HG03060 (cell line): ENCODE data around the gene KLK6.
"Not testable (repeated sequence)": the region's sequence is repeated elsewhere in the genome, so short reads cannot be mapped to it uniquely, and the experiment has no call there.

Experiments used
- ATAC-seq: cut with Tn5 transposase; IDR thresholded peaks from one replicate; pipeline ENCODE4 v1.9.1; 2021; ENCODE audit warnings: low read depth, moderate number of reproducible peaks; ENCODE audit not compliant: unreplicated experiment

The KLK6 gene

DNA sequence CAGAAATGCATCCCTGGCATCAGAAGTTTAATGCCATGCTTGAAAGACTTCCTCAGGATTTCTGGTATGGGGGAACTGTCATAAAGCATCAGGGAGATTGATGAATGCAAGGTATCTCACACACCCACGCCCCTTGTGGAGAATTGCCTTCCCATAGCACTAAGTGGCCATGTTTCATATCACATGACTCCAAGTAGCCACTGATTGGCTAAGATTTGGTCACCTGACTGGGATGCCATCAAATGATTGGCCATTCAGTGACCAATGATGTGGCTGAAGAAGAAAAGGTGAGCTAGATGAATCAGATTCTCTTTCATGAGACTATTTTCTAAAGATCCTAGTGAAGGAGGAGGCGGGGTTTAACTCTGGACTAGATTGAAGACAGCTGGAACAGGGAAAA, 24.7 kb upstream of the KLK6 start:
- no peak for ATAC-seq

DNA sequence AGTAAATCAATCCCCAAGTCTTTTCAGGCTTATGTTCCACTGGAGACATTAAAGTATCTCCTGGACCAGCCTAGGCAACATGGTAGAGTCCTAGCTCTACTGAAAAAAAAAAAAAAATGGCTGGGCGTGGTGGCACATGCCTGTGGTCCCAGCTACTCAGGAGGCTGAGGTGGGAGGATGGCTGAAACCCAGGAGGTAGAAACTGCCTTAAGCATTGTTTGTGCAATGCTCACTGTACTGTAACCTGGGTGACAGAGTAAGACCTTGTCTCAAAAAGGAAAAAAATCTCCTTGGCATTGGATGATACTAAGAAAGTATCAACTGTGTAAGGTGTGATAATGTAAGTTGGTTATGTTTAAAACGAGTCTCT, 23.3 kb upstream of the KLK6 start:
- ATAC-seq = no peak

DNA sequence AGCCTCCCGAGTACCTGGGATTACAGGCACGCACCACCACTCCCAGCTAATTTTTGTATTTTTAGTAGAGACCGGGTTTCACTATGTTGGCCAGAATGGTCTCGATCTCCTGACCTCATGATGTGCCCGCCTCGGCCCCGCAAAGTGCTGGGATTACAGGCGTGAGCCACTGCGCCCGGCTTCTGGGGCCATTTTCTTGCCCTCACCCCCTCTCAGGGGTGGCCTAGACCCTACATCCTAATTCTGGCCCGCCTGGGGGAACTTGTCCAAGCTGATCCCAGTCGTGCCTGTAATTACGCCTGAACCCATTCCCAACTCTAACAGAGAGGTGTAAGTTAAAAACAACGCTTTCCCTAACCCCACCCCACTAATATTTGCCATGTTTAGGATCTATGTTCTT, 15.0 kb upstream of the KLK6 start:
- ATAC-seq = not testable (repeated sequence)

DNA sequence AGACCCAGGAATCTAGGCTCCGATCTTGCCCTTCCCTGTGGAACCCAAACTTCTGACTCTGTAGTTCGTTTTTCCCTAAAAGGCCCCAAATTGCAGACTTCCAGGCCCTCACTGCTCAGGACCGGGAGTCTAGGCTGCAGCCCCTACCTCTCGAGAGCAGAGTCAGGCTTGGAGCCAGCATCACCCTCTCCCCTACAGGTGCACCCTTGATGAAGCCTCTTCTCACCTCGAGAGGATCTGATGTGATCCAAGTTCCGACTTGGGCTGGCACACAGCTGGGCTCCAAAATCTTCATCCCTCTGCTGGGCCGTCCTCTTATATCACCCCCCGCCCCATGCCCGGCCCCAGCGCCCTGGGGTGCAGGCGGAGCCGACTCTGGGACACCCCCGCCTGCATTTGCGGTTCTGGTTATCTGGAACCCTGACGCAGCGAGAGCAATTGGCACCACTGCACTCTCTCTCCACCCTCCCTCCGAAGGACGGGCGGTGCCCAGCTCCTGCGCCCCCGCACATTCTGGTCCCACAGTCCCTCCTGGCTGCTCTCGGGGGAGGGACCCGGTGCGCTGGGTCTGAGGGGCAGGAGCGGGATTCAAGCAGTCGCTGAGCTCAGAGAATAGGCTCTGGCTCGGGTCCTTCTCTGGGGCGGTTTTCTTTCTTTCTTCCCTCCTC, 14.4 kb upstream of the KLK6 start, which contains the start of gene KLK7:
Gene KLK7, minus strand, starts transcription at position 293 of the 668 bp plus-strand sequence. CDS start 1,518 bp downstream, outside the sequence.
- no peak for ATAC-seq

DNA sequence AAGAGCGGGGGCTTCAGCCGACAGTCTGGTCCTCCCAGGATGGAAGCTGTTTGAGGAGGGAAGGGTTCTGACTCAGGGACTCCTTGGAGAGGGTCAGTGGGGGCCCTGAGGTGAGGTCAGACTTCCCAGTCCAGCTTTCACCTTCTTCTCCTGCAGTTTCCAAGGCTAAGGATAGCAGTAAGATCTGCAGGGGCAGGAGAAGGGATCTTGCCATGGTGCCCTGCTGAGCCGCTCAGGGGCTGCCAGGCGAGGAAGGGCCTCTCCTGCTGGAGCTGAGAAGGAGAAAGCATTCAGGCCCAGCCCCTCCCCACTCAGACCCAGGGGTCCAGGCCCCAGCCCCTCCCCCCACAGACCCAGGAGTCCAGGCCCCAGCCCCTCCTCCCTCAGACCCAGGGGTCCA, 12.8 kb upstream of the KLK6 start:
- no peak for ATAC-seq

DNA sequence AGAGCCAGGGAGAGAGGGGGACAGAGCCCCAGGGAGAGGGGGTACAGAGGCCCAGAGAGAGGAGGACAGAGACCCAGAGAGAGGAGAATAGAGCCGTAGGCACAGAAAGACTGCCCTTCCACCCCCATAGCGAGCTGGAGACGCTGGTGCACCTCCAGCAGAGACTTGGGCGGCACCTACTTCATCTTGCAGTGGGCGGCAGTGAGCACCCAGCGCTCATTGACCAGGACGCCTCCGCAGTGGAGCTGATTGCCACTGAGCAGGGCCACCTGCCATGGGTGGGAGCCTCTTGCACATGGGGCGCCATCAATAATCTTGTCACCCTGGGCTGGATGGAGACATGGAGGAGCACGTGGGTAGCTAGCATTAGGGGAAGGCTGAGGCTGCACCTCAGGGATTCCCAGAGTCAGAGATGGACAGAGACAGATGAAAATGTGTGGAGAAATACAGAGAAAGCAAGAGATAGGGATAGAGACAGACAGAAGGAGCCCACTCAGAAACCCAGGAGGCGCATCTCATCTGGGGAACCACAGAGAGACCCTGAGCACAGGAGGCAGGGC, 12.3 kb upstream of the KLK6 start:
- ATAC-seq = no peak

DNA sequence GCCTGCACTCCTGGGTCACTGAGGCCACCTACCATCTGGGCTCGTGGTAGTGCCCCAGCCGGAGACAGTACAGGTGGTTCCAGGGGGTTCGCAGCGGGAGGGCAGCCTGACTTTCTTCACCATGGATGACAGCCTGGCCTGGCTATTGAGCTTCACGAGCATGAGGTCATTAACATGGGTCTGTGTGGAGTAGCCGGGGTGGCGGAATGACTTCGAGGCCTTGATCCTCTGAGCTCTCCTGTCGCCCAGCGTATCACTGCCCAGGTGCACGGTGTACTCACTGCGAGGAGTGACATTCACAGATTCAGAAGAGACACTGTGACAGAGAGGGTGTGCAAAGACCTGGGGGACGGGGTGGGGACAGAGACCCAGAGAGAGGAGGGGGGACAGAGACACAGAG, 10.8 kb upstream of the KLK6 start:
- ATAC-seq = no peak

DNA sequence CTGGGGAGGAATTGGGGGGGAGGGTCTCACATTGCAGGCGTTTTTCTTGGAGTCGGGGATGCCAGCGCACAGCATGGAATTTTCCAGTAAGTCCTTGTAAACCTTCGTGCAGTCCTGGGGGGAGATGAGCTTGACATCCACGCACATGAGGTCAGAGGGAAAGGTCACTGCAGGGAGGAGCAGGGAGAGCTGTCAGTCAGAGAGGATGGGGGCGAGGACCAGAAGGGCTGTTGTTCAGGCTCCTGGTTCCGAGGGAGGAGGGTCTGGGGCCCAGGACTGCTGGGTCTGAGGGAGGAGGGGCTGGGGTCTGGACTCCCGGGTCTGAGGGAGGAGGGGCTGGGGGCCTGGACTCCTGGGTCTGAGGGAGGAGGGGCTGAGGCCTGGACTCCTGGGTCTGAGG, 10.4 kb upstream of the KLK6 start:
- no peak for ATAC-seq

DNA sequence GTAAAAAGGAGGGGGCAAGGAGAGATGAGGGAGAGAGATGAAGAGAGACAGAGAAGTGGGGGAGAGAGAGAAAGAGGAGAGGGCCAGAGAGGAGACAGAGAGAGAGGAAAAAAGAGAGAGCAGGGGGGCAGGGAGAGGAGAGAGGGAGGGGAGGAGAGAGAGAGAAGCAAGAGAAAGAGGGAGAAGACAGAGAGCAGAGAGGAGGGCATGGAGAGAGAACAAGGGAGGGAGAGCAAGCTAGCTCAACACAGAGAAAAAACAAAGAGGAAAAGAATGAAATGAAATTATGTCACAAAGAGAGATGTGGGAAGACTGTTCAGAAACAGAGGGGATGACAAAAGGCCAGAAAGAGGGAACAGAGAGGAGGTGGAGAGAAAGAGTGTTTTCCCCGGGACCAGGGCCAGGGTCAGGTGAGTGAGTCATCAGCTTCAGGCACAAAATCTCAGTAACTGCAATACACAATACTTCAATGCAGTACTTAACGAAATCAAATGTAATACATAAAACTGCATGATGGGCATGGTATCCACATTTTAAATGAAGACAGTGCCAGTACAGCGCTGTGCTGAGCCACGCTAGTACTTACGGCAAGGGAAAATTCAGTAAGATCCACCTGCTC, 9.5 kb upstream of the KLK6 start:
- ATAC-seq = no peak

DNA sequence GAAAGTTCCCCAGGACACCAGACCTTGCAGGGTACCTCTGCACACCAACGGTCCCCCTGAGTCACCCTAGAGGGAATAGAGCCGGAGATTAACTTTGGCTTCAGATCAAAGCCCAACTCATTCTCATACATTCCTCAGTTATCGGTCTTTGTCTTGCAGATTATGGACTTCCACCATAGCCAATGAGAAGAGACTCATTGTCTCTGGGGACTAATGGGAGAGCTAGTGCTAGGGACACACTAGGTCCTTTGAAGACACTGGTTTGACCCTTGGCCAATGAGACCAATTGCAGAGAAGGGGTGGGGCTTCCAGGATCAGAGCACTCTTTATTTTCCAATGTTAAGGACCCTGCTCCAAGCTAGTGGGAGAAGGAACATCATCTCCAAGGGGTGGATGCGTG, 8.2 kb upstream of the KLK6 start:
- no peak for ATAC-seq

DNA sequence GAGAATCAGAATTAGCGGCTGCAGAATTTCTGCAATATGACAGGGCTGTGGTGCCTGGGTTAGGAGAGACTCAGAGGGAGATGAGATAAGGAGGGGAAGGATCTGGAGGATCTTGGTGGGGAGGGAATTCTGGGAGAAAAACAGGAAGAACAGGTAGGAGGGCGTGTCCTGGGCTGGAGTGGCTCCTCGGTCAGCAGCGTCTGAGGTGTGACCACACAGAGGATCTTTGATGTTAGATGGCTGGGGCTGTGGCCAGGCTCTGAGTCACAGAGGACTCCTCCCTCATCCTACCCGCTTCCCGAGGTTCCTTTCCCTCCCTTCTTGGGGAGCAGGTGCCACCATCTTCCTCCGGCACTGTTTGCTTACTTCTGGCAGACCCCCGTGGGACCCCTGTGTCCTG, 6.4 kb upstream of the KLK6 start:
- ATAC-seq = no peak

DNA sequence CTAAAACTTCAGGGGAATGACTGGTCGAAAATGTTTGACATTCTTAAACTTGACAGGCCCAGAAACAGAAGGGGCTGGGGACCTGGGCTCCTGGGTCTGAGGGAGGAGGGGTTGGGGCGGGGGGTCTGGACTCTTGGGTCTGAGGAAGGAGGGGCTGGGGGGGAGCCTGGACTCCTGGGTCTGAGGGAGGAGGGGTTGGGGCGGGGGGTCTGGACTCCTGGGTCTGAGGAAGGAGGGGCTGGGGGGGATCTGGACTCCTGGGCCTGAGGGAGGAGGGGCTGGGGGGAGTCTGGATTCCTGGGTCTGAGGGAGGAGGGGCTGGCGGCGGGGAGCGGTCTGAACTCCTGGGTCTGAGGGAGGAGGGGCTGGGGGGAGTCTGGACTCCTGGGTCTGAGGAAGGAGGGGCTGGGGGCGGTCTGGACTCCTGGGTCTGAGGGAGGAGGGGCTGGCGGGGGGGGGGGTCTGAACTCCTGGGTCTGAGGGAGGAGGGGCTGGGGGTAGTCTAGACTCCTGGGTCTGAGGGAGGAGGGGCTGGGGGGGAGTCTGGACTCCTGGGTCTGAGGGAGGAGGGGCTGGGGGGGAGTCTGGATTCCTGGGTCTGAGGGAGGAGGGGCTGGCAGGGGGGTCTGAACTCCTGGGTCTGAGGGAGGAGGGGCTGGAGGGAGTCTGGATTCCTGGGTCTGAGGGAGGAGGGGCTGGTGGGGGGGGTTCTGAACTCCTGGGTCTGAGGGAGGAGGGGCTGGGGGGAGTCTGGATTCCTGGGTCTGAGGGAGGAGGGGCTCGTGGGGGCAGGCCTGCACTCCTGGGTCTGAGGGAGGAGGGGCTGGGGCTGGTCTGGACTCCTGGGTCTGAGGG, 5.5 kb upstream of the KLK6 start:
- no peak for ATAC-seq

DNA sequence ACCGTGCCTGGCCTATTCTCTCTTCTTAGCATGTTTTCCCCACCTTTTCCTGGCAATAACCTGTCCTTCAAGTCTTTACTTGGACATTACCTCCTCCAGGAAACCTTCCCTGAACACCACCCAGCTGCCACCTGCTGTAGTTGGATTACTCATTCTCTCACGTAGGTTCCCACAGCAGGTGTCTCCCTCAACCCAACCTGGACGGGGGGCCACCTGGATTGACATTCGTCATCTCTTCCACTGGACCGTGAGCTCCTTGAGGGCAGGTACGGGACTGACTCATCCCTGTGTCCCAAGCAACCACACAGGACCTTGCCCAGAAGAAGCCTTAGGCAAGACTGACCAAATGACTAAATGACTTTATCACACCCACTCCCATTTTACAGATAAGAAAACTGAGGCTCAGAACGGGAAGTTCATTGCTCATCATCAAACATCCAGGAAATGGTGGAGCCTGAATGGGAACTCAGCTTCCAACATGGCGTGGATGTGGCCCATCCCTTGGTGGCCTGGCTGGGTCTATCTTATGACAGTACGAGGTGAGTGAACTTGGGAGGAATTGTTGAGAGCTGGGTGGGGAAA, 3.5 kb upstream of the KLK6 start:
- ATAC-seq = no peak

DNA sequence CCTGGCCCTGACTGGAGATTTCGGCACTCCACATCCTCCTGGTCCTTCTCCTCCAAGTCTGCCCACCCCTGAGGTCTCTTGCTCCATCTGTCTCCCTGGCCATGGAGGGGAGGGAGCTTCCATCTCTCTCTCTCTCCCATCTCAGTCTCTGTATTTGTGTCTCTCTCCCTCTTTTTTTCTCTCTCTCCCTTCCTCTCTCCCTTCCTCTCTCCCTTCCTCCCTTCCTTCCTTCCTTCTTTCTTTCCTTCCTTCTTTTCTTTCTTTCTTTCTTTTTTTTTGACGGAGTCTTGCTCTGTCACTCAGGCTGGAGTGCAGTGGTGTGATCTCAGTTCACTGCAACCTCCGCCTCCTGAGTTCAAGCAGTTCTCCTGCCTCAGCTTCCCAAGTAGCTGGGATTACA, 419 bp upstream of the KLK6 start:
- not testable (repeated sequence) for ATAC-seq

DNA sequence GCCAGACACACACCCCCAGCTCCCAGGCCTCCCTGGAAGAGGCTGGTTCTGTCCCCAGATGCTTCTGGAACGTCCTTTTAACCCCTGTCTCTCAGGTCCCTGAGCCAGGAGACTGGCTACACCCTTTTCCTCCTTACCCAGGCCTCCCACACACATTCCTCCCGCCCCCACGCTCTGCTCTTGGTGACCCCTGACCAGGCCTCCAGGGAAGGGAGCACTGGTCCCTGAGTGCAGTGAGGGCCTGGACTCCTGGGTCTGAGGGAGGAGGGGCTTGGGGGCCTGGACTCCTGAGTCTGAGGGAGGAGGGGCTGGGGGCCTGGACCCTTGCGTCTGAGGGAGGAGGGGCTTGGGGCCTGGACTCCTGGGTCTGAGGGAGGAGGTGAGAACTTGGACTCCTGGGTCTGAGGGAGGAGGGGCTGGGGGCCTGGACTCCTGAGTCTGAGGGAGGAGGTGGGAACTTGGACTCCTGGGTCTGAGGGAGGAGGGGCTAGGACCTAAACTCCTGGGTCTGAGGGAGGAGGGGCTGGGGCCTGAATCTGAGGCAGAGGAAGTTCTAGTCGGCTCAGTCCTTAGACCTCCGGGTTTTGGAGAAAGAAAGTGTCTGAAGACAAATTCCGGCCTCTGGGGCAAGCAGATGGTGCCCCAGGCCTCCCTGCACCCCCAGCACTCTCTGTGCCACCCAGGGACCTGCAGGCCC, 527 bp downstream of the KLK6 start:
- no peak for ATAC-seq

DNA sequence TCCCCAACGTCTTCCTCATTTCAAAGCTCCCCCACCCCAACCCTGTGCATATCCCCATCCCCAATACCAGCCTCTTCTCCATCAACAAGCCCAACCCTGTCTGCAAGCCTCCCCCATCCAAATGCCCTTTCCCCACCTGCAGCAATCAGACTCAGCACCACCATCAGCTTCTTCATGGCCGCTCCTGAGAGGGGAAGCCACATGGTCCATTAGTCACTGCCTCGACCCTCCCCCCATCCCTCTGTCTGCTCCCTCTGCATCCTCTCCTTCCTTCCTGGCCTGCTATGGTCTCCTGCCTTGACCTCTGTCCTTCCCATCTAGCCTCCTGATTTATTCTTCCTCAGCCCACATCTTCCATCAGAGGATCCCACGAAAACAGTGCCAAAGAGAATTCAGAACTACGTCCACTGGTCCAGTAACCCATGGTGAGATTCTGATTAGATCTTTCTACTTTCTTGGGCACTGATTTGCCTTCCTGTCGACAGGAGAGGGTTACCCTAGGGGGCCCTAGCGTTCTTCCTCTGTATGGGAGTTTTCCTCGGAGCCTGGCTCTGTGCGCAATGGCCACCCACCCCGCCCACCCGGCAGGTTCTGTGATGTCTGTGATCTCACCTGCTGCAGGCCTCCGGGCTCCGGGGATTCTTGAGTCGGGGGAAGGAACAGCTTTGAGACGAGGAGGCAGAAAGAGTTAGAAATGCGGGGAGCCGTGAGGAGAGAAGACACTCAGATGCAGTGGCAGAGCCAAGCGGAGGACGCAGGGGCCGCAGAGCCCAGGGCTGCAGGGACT, 1.3 kb downstream of the KLK6 start:
- no peak for ATAC-seq

DNA sequence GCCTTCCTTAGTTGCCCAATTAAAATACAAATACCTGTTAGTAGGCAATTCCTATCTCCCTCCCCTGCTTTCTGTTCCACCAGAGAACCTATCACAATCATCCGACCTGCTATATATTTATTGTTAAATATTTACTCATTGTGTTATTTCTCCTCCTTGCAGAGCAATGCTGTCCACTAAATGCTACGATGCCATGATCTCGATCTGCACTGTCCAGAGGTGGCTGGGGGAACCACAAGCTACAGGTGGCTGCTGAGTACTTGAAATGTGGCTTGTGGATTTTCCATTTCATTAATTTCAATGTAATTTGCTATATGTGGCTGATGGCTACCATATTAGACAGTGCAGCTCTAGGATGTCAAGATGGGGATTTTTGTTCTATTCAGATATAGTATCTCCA, 5.1 kb downstream of the KLK6 start:
- ATAC-seq = no peak

DNA sequence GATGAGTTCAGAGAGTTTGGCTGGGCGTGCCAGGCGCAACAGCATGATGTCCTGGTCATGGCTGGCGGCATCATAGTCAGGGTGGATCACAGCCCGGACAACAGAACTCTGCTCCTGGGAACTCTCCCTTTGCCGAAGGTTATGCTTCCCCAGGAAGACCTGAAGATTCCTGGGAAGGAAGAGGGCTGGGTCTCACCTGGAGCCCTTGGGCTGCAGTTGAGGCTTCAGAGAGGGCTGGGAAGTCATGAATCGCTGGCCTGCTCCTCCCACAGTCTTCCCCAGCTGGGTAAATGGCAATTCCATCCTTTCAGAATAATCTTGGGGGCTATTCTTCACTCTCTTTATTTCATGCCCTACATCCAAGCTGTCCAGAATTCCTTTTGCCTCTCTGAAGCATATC, 6.0 kb downstream of the KLK6 start:
- ATAC-seq = no peak

DNA sequence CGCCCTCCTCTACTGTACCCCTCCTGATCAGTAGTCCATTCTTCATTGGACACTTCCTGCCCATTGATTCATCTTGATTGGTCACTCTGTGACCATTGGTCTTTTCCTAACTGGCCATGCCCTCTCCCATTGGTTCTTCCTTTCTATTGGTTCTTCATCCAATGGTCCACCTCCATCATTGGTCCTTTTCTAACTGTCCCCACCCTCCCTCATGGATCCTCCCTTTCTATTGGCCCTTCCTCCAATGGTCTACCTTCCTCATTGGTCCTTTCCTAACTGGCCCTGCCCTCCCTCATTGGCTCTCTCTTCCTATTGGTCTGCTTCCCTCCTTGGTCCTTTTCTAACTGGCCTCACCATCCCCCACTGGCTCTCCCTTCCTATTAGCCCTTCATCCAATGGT, 7.1 kb downstream of the KLK6 start:
- ATAC-seq = no peak
